Left renal cortex interstitium (tissue), 4 donors: Measurements from ENCODE around the gene GYPC. TPM values are rescaled to one million over a fixed set of nuclear protein-coding genes. Genes with fewer than 3 reads are reported as not detected.

ENCODE experiments used
- DNase-seq, 4 donors: peaks; one replicate each; pipeline ENCODE4 v3.0.0-alpha.2; 2013; ENCODE audit warnings: low read depth in 4 of 4, low spot score in 2 of 4, missing footprints in 1 of 4
- polyA plus RNA-seq, 4 donors: library from polyadenylated mRNA; unstranded; fragments of 120-200 nt; gene quantifications; one replicate each; pipeline ENCODE4 v1.2.1, GENCODE V29; 2013; ENCODE audit not compliant: insufficient read length in 4 of 4

GYPC gene
- polyA plus RNA-seq, 4 donors: 52.2 to 72.7 (median 66.4) TPM

DNA sequence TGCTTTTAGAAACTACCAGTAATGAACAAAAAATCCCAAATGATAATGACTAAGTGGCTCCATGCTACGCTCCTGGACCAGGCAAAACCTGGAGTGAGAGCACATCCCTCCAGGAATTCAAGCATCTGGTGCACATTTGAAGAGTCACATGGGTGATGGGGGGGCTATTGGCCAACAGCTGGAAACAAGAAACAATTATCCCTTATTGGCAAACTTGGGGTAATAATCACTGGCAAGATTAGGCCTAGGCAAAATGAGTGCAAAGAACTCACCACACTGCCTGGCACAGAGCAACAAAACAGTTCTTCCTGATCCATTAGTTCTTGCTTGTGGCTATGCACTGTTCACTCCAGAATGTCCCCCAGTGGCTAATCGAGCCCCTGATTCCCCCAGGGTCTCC is 66.1 kb downstream of the GYPC start:
- DNase-seq: no peak

DNA sequence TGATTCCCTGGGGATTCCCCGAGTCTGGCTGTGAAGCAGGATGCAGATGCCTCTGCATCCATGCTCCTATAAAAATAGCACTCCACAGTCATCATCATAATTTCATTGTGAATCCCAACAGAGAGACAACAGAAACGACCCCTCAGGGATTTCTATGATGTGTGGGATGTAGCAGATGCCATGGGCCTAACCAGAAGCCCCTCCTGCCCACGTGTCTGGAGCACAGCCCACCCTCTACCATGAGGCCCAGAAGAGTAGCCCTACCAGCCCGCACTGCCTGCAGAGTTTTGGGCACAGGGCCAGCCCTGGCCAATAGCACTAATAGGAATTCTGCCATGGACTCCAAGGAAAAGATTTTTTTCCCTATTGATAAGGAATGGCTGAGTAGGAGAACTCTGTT is 66.6 kb downstream of the GYPC start:
- no peak for DNase-seq

DNA sequence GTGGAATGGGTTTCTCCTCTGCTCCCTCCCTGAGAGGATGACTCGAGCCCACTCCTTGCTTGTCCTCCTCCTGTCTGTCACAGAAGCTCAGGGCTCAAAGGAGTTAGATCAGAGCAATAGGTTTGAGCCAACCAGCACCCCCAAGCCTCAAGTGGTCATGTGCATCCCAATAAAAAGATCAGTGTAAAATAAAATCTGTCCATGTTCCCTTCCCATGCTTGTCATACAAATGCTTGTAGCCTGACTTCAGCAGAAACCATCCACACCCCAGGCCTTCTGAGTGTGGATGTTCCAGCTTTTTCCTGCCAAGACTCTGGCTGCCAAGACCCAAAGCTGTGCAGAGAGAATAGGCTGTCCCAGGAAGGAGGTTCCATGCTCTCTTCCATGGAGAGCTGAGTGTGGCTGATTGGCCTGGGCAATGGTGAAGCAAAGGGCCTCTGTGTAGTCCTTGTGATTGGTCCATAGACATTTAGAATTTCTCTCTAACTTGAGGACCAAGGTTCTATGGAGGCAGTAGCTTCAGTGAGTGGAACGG is 67.4 kb downstream of the GYPC start:
- no peak for DNase-seq

DNA sequence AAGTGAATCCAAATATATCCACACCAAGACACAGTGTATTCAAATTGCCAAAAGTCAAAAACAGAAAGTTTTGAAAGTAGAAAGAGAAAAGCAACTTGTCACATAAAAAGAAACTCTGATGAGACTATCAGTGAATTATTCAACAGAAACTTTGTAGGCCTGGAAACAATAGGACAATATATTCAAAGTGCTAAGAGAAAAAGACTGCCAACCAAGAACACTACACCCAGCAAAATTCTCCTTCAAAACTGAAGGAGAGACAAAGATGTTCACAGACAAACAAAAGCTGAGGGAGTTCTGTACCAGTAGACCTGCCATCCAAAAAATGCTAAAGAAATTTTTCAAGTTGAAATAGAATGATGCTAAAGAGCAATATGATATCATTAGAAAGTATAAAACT is 69.6 kb downstream of the GYPC start:
- DNase-seq: no peak

GRCh38 chr2:126729896-126730295 is 73.9 kb downstream of the GYPC start:
- no peak for DNase-seq

GRCh38 chr2:126730655-126731054 is 74.7 kb downstream of the GYPC start:
- DNase-seq: no peak

- no peak for DNase-seq
Measured at GRCh38 chr2:126731353-126731752, 75.4 kb downstream of the GYPC start.

DNA sequence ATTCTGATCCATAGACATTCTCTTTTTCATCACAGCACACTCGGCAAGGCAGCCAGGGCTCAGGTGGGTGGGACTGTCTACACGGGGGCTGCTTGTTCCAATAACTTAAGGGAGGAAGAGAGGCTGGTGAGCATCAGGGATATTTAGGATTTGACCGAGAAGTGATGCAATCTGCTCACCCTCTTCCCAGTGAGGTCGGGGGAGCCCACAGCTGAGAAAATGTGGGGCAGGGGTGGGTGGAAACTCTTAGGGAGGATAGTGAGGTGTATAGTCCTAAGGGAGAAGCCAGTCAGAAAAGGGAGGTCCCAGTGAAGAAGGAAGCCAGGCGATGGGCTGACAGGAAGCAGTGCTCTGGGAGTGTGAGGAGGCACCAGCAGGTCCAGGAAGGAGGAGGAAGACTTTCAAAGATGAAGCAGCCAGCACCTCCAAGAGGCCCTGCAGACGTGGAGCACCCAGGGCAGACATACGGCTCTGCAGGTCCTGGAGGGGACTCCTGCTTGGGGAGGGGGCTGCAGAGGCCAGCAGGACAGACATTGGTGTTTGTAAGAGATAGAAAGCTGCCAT is 76.8 kb downstream of the GYPC start:
- no peak for DNase-seq

DNA sequence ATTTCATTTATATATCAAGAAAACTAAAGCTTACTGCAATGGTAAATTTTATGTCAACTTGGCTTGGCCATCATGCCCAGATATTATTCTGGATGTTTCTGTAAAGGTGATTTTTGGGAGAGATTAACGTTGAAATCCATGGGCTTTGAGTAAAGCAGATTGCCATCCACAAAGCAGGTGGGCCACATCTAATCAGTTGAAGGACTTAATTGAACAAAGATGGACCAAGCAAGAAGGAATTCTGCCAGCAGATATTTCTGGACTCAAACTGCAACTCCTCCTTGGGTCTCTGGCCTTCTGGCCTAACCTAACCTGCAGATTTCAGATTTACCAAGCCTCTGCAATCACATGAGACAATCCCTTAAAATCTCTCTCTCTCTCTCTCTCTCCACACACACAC is 77.8 kb downstream of the GYPC start:
- DNase-seq: no peak

DNA sequence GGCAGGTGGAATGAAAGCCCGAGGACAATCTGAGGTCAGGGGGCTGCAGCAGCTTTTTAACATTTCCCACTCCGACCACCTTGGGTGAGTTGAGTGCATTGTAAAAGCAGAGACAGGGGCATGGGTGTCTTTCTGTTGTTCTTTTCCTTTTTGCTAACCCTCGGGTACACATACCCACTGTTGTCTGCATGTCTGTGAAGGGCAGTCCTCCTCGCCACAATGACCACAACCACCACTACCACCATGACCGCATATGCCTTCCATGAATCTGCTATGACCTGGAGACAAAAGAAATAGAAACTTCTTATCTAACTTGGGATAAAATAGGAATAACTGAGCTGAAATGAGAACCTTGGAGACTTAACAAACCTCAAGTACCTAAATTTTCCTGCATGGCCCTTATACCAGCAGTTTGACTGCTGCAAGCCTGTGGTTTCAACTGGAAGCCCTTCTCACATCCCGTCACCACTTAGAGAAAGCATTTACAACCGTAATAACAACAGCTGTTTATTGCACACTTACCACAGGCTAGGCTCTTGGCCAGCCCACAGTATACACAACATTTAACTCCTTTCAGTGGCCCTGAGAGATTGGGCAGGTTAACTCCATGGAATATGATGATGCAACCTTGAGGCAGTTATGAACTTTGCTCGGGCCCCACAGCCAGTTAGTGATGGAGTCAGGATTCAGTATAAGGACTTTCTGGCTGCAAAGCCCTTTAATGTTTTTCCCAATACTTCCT is 80.3 kb downstream of the GYPC start:
- DNase-seq: no peak

- no peak for DNase-seq
Measured at GRCh38 chr2:126739141-126739540, 83.2 kb downstream of the GYPC start.

DNA sequence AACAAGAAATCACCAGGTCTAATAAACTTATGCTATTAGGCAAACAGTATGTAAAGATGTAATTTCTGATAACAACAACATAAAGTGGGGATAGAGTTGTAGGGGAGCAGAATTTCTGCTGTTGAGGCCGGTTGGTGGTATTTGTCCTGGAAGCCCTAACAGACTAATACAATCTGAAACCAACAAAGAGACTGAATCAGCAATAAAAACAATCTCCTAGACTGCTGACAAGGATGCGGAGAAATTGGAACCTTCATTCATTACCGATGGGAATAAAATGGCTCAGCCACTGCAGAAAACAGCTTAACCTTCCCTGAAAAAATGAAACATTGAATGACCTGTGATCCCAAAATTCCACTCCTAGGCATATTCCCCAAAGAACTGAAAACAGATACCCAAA is 88.7 kb downstream of the GYPC start:
- DNase-seq: no peak

Other genes starting within 250 kb of the GYPC start
- gene TEX51, start 242.7 kb downstream of the GYPC start, polyA plus RNA-seq: under 1 TPM in 2 of 4 donors, not detected in 2; 0.26 to 0.60 TPM